B cell (primary cell): Measurements from ENCODE around the gene MPC1. TPM values are rescaled to one million over a fixed set of nuclear protein-coding genes. Genes with fewer than 3 reads are reported as not detected.

Experiments used
- ATAC-seq: fragments of 200-7000 bp; cut with Tn5 transposase; one replicate; pipeline ENCODE4 v1.10.0; 2021; ENCODE audit warnings: low read depth, mild to moderate bottlenecking, moderate number of reproducible peaks, moderate library complexity
- CTCF ChIA-PET: fragments of 350-600 bp; sonication (Branson Sonifier 250); formaldehyde crosslinking; loops from one replicate; lab custom pipeline; 2021; ENCODE audit warnings: antibody characterized with exemption, inconsistent platforms; lab: Charles Lee
- POLR2A ChIA-PET: fragments of 350-600 bp; sonication (Branson Sonifier 250); formaldehyde crosslinking; loops from one replicate; lab custom pipeline; 2021; ENCODE audit warnings: antibody characterized with exemption; lab: Charles Lee
- DNase-seq: peaks from one replicate; pipeline ENCODE4 v3.0.0; 2013
- H2AFZ ChIP-seq: 2 replicates; pipeline ENCODE4 v1.6.1; 2012; ENCODE audit warnings: mild to moderate bottlenecking, low read depth, low read length; ENCODE audit not compliant: insufficient read depth, poor library complexity, severe bottlenecking
- H3K27ac ChIP-seq, 2 donors: 1 replicate in 1 of 2; 2 replicates in 1 of 2; pipeline ENCODE4 v1.5.1; 2012 to 2013; ENCODE audit warnings: low read length in 2 of 2, mild to moderate bottlenecking in 2 of 2, moderate library complexity in 1 of 2
- H3K27me3 ChIP-seq, 4 experiments: fragments of 200-600 bp in 1 of 4; sonication (generic) in 1 of 4; replicated peaks in 1 of 4; 1 replicate in 2 of 4; 2 replicates in 2 of 4; pipeline versions ENCODE4 v1.6.1 to v1.7.0; 2013 to 2016; ENCODE audit warnings: low read length in 3 of 4, mild to moderate bottlenecking in 2 of 4, mixed read lengths in 1 of 4, moderate library complexity in 1 of 4; ENCODE audit not compliant: insufficient read depth in 4 of 4, control insufficient read depth in 3 of 4; ENCODE audit errors: control extremely low read depth in 1 of 4
- H3K36me3 ChIP-seq, 2 experiments: replicated peaks in 1 of 2; 1 replicate in 1 of 2; 2 replicates in 1 of 2; pipeline versions ENCODE4 v1.6.1 to v1.7.1; 2013; ENCODE audit warnings: low read length in 1 of 2; ENCODE audit not compliant: insufficient read depth in 2 of 2, control insufficient read depth in 1 of 2; ENCODE audit errors: control extremely low read depth in 1 of 2, extremely low read depth in 1 of 2
- H3K4me1 ChIP-seq, 2 donors: fragments of 200-600 bp in 1 of 2; sonication (generic) in 1 of 2; 1 replicate in 1 of 2; 2 replicates in 1 of 2; pipeline versions ENCODE4 v1.5.1 to v1.6.1; 2013 to 2017; ENCODE audit warnings: low read length in 2 of 2; ENCODE audit not compliant: control insufficient read depth in 2 of 2, insufficient read depth in 2 of 2
- H3K4me2 ChIP-seq: replicated peaks from 2 replicates; pipeline ENCODE3; 2012; ENCODE audit warnings: mild to moderate bottlenecking, low read depth, low read length; ENCODE audit not compliant: poor library complexity, severe bottlenecking
- H3K4me3 ChIP-seq, 5 experiments: fragments of 200-600 bp in 1 of 5; sonication (generic) in 1 of 5; 1 replicate in 3 of 5; 2 replicates in 2 of 5; pipeline versions ENCODE4 v1.5.1 to v1.7.0; 2011 to 2016; ENCODE audit warnings: low read length in 4 of 5, mild to moderate bottlenecking in 4 of 5, low read depth in 2 of 5, control low read depth in 1 of 5, moderate library complexity in 1 of 5; ENCODE audit not compliant: insufficient read depth in 1 of 5; ENCODE audit errors: control extremely low read depth in 1 of 5, extremely low read depth in 1 of 5
- H3K79me2 ChIP-seq: fragments of 200-600 bp; sonication (generic); one replicate; pipeline ENCODE4 v1.6.0; 2016; ENCODE audit warnings: low read length; ENCODE audit not compliant: control insufficient read depth, insufficient read depth
- H3K9ac ChIP-seq: fragments of 200-600 bp; sonication (generic); 2 replicates; pipeline ENCODE4 v1.6.1; 2017; ENCODE audit warnings: mild to moderate bottlenecking, low read length, moderate library complexity
- H3K9me3 ChIP-seq, 3 donors: one replicate each; pipeline versions ENCODE4 v1.6.1 to v1.7.1; 2013; ENCODE audit warnings: low read length in 2 of 3; ENCODE audit not compliant: control insufficient read depth in 2 of 3, insufficient read depth in 1 of 3; ENCODE audit errors: control extremely low read depth in 1 of 3
- H4K20me1 ChIP-seq: 2 replicates; pipeline ENCODE4 v1.6.0; 2012; ENCODE audit warnings: mild to moderate bottlenecking, low read length; ENCODE audit not compliant: insufficient read depth, control insufficient read depth, poor library complexity, severe bottlenecking
- H3K27ac Mint-ChIP-seq: one replicate; pipeline ENCODE4 v1.8.0; 2021; ENCODE audit warnings: mixed read lengths
- H3K27me3 Mint-ChIP-seq: one replicate; pipeline ENCODE4 v1.8.0; 2021; ENCODE audit warnings: mixed read lengths
- H3K4me1 Mint-ChIP-seq: one replicate; pipeline ENCODE4 v1.8.0; 2021; ENCODE audit warnings: mixed read lengths
- H3K4me3 Mint-ChIP-seq: one replicate; pipeline ENCODE4 v1.8.0; 2021; ENCODE audit warnings: mixed read lengths
- H3K9me3 Mint-ChIP-seq: one replicate; pipeline ENCODE4 v1.8.0; 2022; ENCODE audit warnings: mixed read lengths; ENCODE audit not compliant: insufficient read depth
- CTCF ChIP-seq: fragments of 200-600 bp; IDR thresholded peaks from one replicate; pipeline ENCODE4 v1.8.0; 2022; ENCODE audit warnings: antibody characterized with exemption, mild to moderate bottlenecking
- EZH2 ChIP-seq: IDR thresholded peaks from 2 replicates; pipeline ENCODE4 v1.6.1; 2012; ENCODE audit warnings: borderline replicate concordance, low read depth, mild to moderate bottlenecking, moderate library complexity, low read length; ENCODE audit not compliant: insufficient read depth, poor library complexity, severe bottlenecking
- WGBS: methylation state at CpG from one replicate; pipeline ENCODE4 v1.1.5; 2013; ENCODE audit warnings: missing lambda C conversion rate; ENCODE audit not compliant: insufficient coverage; 5-methylcytosine and 5-hydroxymethylcytosine counted together
- intact Hi-C: fragments of 100-400 bp; cut with micrococcal nuclease; formaldehyde crosslinking; loops from one replicate; pipeline ENCODE4 v1.10.0; 2022
- polyA plus RNA-seq: library from polyadenylated mRNA; depleted of rRNA; stranded (reverse); fragments of >200 nt; gene quantifications from 2 replicates; pipeline ENCODE4 v1.2.3, GENCODE V29; 2012
- total RNA-seq, 2 donors: library from RNA; stranded (reverse); fragments of 120-200 nt in 1 of 2; gene quantifications; 1 replicate in 1 of 2; 2 replicates in 1 of 2; pipeline versions ENCODE4 v1.2.3 to v1.2.4, GENCODE V29; 2013 to 2022

Gene MPC1
- total and polyA plus RNA-seq, 2 donors (not counting 1 experiment from before 2014, with no cell fraction given), result 19.8 to 23.9 TPM

- no peaks in the 10 kb centered on the region for H4K20me1 ChIP-seq
- no peaks in the 10 kb centered on the region for H3K9me3 Mint-ChIP-seq
- peaks cover 7 to 26% of the 10 kb centered on the region in 2 experiments for H3K36me3 ChIP-seq
- intact Hi-C loops, result no loop called here
- ATAC-seq, result no peak
- no peak for DNase-seq
- H2AFZ ChIP-seq, result no peak overlapping the region
- no peak overlapping the region for H3K27ac ChIP-seq
- ChIA-PET POLR2A (no interaction called here), CTCF (interaction anchor here (2.6 to 3.9 kb wide), 2 partner anchors 63 to 83 kb away, joined by 12 to 22 read pairs; no protein-coding TSS in a partner anchor)
- H3K9me3 ChIP-seq, result no peaks in the 10 kb centered on the region
- TF ChIP-seq CTCF (no peak), EZH2 (no peak)
- no peak overlapping the region for H3K4me2 ChIP-seq
- no peak overlapping the region for H3K9ac ChIP-seq
- H3K79me2 ChIP-seq, result no peaks in the 10 kb centered on the region
- 96% methylated on average over 18 of the region's 19 CpGs for WGBS
- no peak overlapping the region for H3K27ac Mint-ChIP-seq
- no peaks in the 10 kb centered on the region for H3K27me3 Mint-ChIP-seq
- no peak overlapping the region for H3K4me3 ChIP-seq
- H3K4me3 Mint-ChIP-seq, result no peak overlapping the region
- H3K4me1 Mint-ChIP-seq, result no peaks in the 10 kb centered on the region
- H3K27me3 ChIP-seq, result no peaks in the 10 kb centered on the region
- H3K4me1 ChIP-seq, result no peaks in the 10 kb centered on the region
These were observed 65.2 kb downstream of the MPC1 start for GRCh38 chr6:166317261-166318212.

GRCh38 chr6:166315436-166315835 is 67.3 kb downstream of the MPC1 start:
- Histone ChIP-seq H3K4me3 (no peak overlapping the region), H2AFZ (no peak overlapping the region), H3K4me1 (no peaks in the 10 kb centered on the region), H3K27ac (no peak overlapping the region), H3K9ac (no peak overlapping the region), H3K27me3 (peaks cover 0 to 2% (median 0%) of the 10 kb centered on the region in 4 experiments), H3K9me3 (no peaks in the 10 kb centered on the region), H4K20me1 (no peaks in the 10 kb centered on the region), H3K36me3 (peaks cover 3 to 10% of the 10 kb centered on the region in 2 experiments), H3K4me2 (no peak overlapping the region), H3K79me2 (no peaks in the 10 kb centered on the region)
- H3K4me3 Mint-ChIP-seq, result no peak overlapping the region
- H3K27ac Mint-ChIP-seq, result no peak overlapping the region
- no peaks in the 10 kb centered on the region for H3K27me3 Mint-ChIP-seq
- DNase-seq, result no peak
- CTCF ChIA-PET, result interaction anchor here (15.9 kb wide), 1 partner anchor 82 kb away, joined by 266 read pairs; no protein-coding TSS in a partner anchor
- no peak for ATAC-seq
- 90% methylated on average over 10 of the region's 11 CpGs for WGBS
- POLR2A ChIA-PET, result no interaction called here
- no peaks in the 10 kb centered on the region for H3K4me1 Mint-ChIP-seq
- TF ChIP-seq CTCF (no peak), EZH2 (no peak)
- intact Hi-C loops, result no loop called here
- no peaks in the 10 kb centered on the region for H3K9me3 Mint-ChIP-seq
